BJ (cell line): Measurements from ENCODE around the gene ACOT13. TPM values are rescaled to one million over a fixed set of nuclear protein-coding genes. Genes with fewer than 3 reads are reported as not detected.
"Not testable (repeated sequence)": the region's sequence is repeated elsewhere in the genome, so short reads cannot be mapped to it uniquely, and the experiment has no call there.

Experiments used
- CTCF ChIA-PET: fragments of 350-600 bp; formaldehyde crosslinking; extraction: SDS; loops from one replicate; lab custom pipeline; 2021; ENCODE audit warnings: antibody characterized with exemption, inconsistent platforms; lab: Yijun Ruan, JAX
- POLR2A ChIA-PET: fragments of 300-600 bp; sonication (Branson Sonifier 250); formaldehyde crosslinking; extraction: SDS; loops from one replicate; lab custom pipeline; 2021; ENCODE audit warnings: antibody characterized with exemption; lab: Charles Lee
- DNase-seq: peaks from one replicate; pipeline ENCODE4 v3.0.0-alpha.2; 2011; ENCODE audit warnings: low read depth
- H3K27me3 ChIP-seq: 2 replicates; pipeline ENCODE4 v1.6.0; 2011; ENCODE audit warnings: low read length; ENCODE audit not compliant: control insufficient read depth, insufficient read depth
- H3K36me3 ChIP-seq: 2 replicates; pipeline ENCODE4 v1.5.1; 2011; ENCODE audit warnings: low read length; ENCODE audit not compliant: control insufficient read depth, insufficient read depth
- H3K4me3 ChIP-seq: 2 replicates; pipeline ENCODE4 v1.5.1; 2011; ENCODE audit warnings: low read depth, mild to moderate bottlenecking, control low read depth, low read length
- CTCF ChIP-seq: IDR thresholded peaks from 2 replicates; pipeline ENCODE4 v1.5.1; 2011; ENCODE audit warnings: low read depth, mild to moderate bottlenecking, control low read depth, inconsistent platforms, low read length, moderate library complexity; ENCODE audit not compliant: insufficient read depth
- polyA plus RNA-seq: library from polyadenylated mRNA; depleted of rRNA; stranded (reverse); fragments of >200 nt; gene quantifications from 2 replicates; pipeline ENCODE4 v1.2.3, GENCODE V29; 2011

The ACOT13 gene
- polyA plus RNA-seq, 1 experiment, result 9.9 TPM

- POLR2A ChIA-PET, result no interaction called here
- no peak for DNase-seq
- no peaks in the 10 kb centered on the region for H3K27me3 ChIP-seq
- H3K4me3 ChIP-seq, result no peak overlapping the region
- no peaks in the 10 kb centered on the region for H3K36me3 ChIP-seq
- CTCF ChIA-PET, result interaction anchor here (1.7 kb wide), 1 partner anchor 9 kb away, joined by 5 read pairs; no protein-coding TSS in a partner anchor
- no peak for TF ChIP-seq CTCF
Observed at GRCh38 chr6:24734166-24734565, 67.3 kb downstream of the ACOT13 start.

- DNase-seq, H3K4me3 ChIP-seq, POLR2A ChIA-PET, H3K27me3 ChIP-seq, H3K36me3 ChIP-seq: not testable (repeated sequence)
- CTCF ChIA-PET, result interaction anchor here (0.6 kb wide), 1 partner anchor 178 kb away, joined by 3 read pairs; no protein-coding TSS in a partner anchor
Observed at GRCh38 chr6:24734710-24735109, 67.8 kb downstream of the ACOT13 start.

- ChIA-PET POLR2A (no interaction called here), CTCF (interaction anchor here (1.0 kb wide), 1 partner anchor 12 kb away, joined by 3 read pairs; no protein-coding TSS in a partner anchor)
- Histone ChIP-seq H3K27me3 (no peaks in the 10 kb centered on the region), H3K36me3 (no peaks in the 10 kb centered on the region), H3K4me3 (no peak overlapping the region)
- no peak for DNase-seq
- TF ChIP-seq CTCF, result no peak
Observed at GRCh38 chr6:24738741-24739140, 71.9 kb downstream of the ACOT13 start.

- no peak for DNase-seq
- ChIA-PET POLR2A (no interaction called here), CTCF (interaction anchor here (0.8 kb wide), 1 partner anchor 314 kb away, joined by 3 read pairs; no protein-coding TSS in a partner anchor)
- Histone ChIP-seq H3K27me3 (no peaks in the 10 kb centered on the region), H3K36me3 (no peaks in the 10 kb centered on the region), H3K4me3 (no peak overlapping the region)
- TF ChIP-seq CTCF, result no peak
Observed at GRCh38 chr6:24740861-24741260, 74.0 kb downstream of the ACOT13 start.

GRCh38 chr6:24742216-24742738, 75.4 kb downstream of the ACOT13 start:
- Histone ChIP-seq H3K27me3 (no peaks in the 10 kb centered on the region), H3K36me3 (no peaks in the 10 kb centered on the region), H3K4me3 (no peak overlapping the region)
- TF ChIP-seq CTCF, result no peak
- ChIA-PET POLR2A (interaction anchor here (1.0 kb wide), 1 partner anchor 20 kb away, joined by 3 read pairs; no protein-coding TSS in a partner anchor), CTCF (interaction anchor here (1.2 to 1.3 kb wide), 3 partner anchors 9 to 161 kb away, joined by 3 to 5 read pairs (median 4); no protein-coding TSS in a partner anchor)
- DNase-seq, result no peak
